Right lobe of liver (tissue), 4 donors: ENCODE measurements around the gene GJB1.

ENCODE experiments used
- POLR2A ChIP-seq: fragments of 450-650 bp; IDR thresholded peaks from one replicate; pipeline ENCODE4 v1.6.1; 2017; ENCODE audit warnings: antibody characterized with exemption, mild to moderate bottlenecking
- TF ChIP-seq, protein P1 (sequence below), 4 donors: fragments of 200-600 bp in 3 of 4; fragments of 450-650 bp in 1 of 4; IDR thresholded peaks; one replicate each; pipeline versions ENCODE4 v1.5.1 to v1.8.0; 2016 to 2022; ENCODE audit warnings: antibody characterized with exemption in 4 of 4, mild to moderate bottlenecking in 2 of 4
- donor health status: DM: no; HTN: no; CAD: no.
- donor health status: DM: no; HTN: no; CAD: no.
- donor health status: DM: no; HTN: yes; CAD: no.

DNA sequence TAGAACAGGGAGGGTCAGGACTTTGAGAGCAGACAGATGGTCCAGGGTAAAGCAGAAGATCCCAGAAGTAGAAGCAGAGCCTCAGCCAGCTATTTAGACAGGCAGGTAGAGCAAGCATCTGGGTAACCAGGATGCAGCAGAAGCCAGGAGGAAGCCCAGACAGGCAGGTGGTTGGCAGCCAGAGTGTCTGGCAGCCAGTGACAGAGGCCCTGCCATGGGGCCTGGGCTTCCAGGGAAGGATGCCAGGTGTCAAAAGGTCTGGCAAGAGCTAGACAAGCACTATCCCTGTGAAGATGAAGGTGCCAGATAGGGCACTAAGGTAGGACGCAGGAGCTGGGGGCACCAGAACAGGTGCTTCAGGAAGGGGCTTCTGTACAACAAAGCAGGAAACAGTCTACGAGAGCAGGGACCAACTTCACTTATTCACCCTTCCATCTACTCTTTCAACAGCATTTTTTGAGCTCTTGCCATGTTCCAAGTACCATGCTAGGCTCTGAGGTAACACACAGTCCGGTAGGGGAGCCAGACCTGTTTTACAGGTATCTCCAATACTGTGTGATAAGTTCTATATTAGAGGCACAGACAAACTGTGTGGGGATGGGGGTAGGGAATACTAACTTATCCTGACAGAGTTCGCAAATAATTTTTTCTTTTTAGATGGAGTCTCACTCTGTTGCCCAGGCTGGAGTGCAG lies 38.1 kb upstream of the GJB1 start:
- TF ChIP-seq, protein P1, sequence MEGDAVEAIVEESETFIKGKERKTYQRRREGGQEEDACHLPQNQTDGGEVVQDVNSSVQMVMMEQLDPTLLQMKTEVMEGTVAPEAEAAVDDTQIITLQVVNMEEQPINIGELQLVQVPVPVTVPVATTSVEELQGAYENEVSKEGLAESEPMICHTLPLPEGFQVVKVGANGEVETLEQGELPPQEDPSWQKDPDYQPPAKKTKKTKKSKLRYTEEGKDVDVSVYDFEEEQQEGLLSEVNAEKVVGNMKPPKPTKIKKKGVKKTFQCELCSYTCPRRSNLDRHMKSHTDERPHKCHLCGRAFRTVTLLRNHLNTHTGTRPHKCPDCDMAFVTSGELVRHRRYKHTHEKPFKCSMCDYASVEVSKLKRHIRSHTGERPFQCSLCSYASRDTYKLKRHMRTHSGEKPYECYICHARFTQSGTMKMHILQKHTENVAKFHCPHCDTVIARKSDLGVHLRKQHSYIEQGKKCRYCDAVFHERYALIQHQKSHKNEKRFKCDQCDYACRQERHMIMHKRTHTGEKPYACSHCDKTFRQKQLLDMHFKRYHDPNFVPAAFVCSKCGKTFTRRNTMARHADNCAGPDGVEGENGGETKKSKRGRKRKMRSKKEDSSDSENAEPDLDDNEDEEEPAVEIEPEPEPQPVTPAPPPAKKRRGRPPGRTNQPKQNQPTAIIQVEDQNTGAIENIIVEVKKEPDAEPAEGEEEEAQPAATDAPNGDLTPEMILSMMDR (IDR thresholded peaks at IDR 0.05) = peak in 1 of 4 donors; percentile 6
- no peak for TF ChIP-seq POLR2A
